Cardiac muscle cell (in vitro differentiated cells and primary cell): Measurements from ENCODE around the gene PDCD2. TPM values are rescaled to one million over a fixed set of nuclear protein-coding genes. Genes with fewer than 3 reads are reported as not detected.

ENCODE experiments used
- DNase-seq, 2 donors: peaks; one replicate each; pipeline versions ENCODE4 v3.0.0 to v3.0.0-alpha.2; 2010 to 2017; ENCODE audit warnings: low read depth in 1 of 2, low spot score in 1 of 2
- H3K27ac ChIP-seq: fragments of 200-600 bp; sonication (generic); 2 replicates; pipeline ENCODE4 v1.5.1; 2016
- H3K27me3 ChIP-seq: fragments of 200-600 bp; sonication (generic); 2 replicates; pipeline ENCODE4 v1.6.0; 2016; ENCODE audit warnings: control low read depth
- H3K36me3 ChIP-seq: fragments of 200-600 bp; sonication (generic); 2 replicates; pipeline ENCODE4 v1.5.1; 2016; ENCODE audit warnings: control low read depth
- H3K4me1 ChIP-seq: fragments of 200-600 bp; sonication (generic); 2 replicates; pipeline ENCODE4 v1.8.1; 2017; ENCODE audit warnings: low read depth, mild to moderate bottlenecking, mixed run types
- H3K4me3 ChIP-seq: fragments of 200-600 bp; sonication (generic); 2 replicates; pipeline ENCODE4 v1.5.1; 2016; ENCODE audit warnings: mild to moderate bottlenecking
- H3K9me3 ChIP-seq: fragments of 200-600 bp; sonication (generic); 2 replicates; pipeline ENCODE4 v1.5.1; 2017; ENCODE audit warnings: low read depth, mild to moderate bottlenecking, control low read depth
- CTCF ChIP-seq: IDR thresholded peaks from 2 replicates; pipeline ENCODE4 v1.5.1; 2012; ENCODE audit warnings: low read depth, mild to moderate bottlenecking, low read length
- polyA plus RNA-seq: library from polyadenylated mRNA; unstranded; fragments of >200 nt; fragmentation: Nextera tagmentation; extraction: Ambion mirVana; gene quantifications from 2 replicates; pipeline ENCODE4 v1.2.1, GENCODE V29; 2016
- total RNA-seq: library from RNA; depleted of rRNA; stranded (reverse); fragments of >200 nt; gene quantifications from 2 replicates; pipeline ENCODE4 v1.2.3, GENCODE V29; 2016

Gene PDCD2
- total and polyA plus RNA-seq, 2 experiments from 2014 or later: 75.7 to 119 TPM

- H3K27me3 ChIP-seq: no peaks in the 10 kb centered on the region
- peak overlapping the region; percentile 68 for H3K4me3 ChIP-seq
- DNase-seq: peak in 1 of 2 donors; percentile 4
- peaks cover 20% of the 10 kb centered on the region for H3K4me1 ChIP-seq
- peaks cover 5% of the 10 kb centered on the region for H3K36me3 ChIP-seq
- H3K9me3 ChIP-seq: no peaks in the 10 kb centered on the region
- TF ChIP-seq CTCF: no peak
- peak overlapping the region; percentile 83 for H3K27ac ChIP-seq
These were observed 29.7 kb downstream of the PDCD2 start for GRCh38 chr6:170554796-170555137.

GRCh38 chr6:170554013-170554795 lies 30.2 kb downstream of the PDCD2 start, which contains the start of gene TBP:
TBP (plus strand) TSS chr6:170554369; CDS start chr6:170557030, 2,661 bp downstream.
- peak; percentile 99 for DNase-seq
- peaks cover 5% of the 10 kb centered on the region for H3K36me3 ChIP-seq
- peaks cover 20% of the 10 kb centered on the region for H3K4me1 ChIP-seq
- H3K27ac ChIP-seq: peak within 1 kb of the TSS; percentile 96
- no peaks in the 10 kb centered on the region for H3K9me3 ChIP-seq
- peak within 1 kb of the TSS; percentile 68 for H3K4me3 ChIP-seq
- H3K27me3 ChIP-seq: no peaks in the 10 kb centered on the region
- no peak for TF ChIP-seq CTCF

GRCh38 chr6:170553534-170554012 lies 30.9 kb downstream of the PDCD2 start:
- DNase-seq: peak; percentile 53 to 61
- H3K27me3 ChIP-seq: no peaks in the 10 kb centered on the region
- H3K36me3 ChIP-seq: peaks cover 5% of the 10 kb centered on the region
- no peaks in the 10 kb centered on the region for H3K9me3 ChIP-seq
- peak overlapping the region; percentile 96 for H3K27ac ChIP-seq
- TF ChIP-seq CTCF: no peak
- peak overlapping the region; percentile 68 for H3K4me3 ChIP-seq
- peaks cover 20% of the 10 kb centered on the region for H3K4me1 ChIP-seq

- Histone ChIP-seq H3K4me3 (peak within 1 kb of the TSS; percentile 68), H3K36me3 (peaks cover 5% of the 10 kb centered on the region), H3K4me1 (peaks cover 20% of the 10 kb centered on the region), H3K27ac (peak within 1 kb of the TSS; percentile 96), H3K9me3 (no peaks in the 10 kb centered on the region), H3K27me3 (no peaks in the 10 kb centered on the region)
- TF ChIP-seq CTCF: no peak
- peak; percentile 97 for DNase-seq
These were observed 31.5 kb downstream of the PDCD2 start, which contains the start of gene PSMB1 for GRCh38 chr6:170552765-170553533. PSMB1 (minus strand) TSS chr6:170553307; CDS start chr6:170553242, 65 bp downstream.

- no peak overlapping the region for H3K27ac ChIP-seq
- no peak overlapping the region for H3K4me3 ChIP-seq
- H3K36me3 ChIP-seq: peaks cover 57% of the 10 kb centered on the region
- TF ChIP-seq CTCF: no peak
- no peaks in the 10 kb centered on the region for H3K4me1 ChIP-seq
- DNase-seq: no peak
- no peaks in the 10 kb centered on the region for H3K27me3 ChIP-seq
- H3K9me3 ChIP-seq: no peaks in the 10 kb centered on the region
These were observed 39.0 kb downstream of the PDCD2 start for GRCh38 chr6:170545405-170545804.
